Measurements from ENCODE around the gene ZBTB39.

ZBTB39 gene

GRCh38 chr12:56951582-56952339, 54.6 kb downstream of the ZBTB39 start:
- no peak for DNase-seq (ENCODE audit: low read depth)
- TF ChIP-seq, protein P1, sequence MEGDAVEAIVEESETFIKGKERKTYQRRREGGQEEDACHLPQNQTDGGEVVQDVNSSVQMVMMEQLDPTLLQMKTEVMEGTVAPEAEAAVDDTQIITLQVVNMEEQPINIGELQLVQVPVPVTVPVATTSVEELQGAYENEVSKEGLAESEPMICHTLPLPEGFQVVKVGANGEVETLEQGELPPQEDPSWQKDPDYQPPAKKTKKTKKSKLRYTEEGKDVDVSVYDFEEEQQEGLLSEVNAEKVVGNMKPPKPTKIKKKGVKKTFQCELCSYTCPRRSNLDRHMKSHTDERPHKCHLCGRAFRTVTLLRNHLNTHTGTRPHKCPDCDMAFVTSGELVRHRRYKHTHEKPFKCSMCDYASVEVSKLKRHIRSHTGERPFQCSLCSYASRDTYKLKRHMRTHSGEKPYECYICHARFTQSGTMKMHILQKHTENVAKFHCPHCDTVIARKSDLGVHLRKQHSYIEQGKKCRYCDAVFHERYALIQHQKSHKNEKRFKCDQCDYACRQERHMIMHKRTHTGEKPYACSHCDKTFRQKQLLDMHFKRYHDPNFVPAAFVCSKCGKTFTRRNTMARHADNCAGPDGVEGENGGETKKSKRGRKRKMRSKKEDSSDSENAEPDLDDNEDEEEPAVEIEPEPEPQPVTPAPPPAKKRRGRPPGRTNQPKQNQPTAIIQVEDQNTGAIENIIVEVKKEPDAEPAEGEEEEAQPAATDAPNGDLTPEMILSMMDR (IDR thresholded peaks at IDR 0.05; ENCODE audit: low read depth, low read length, missing control alignments): no peak
- in situ Hi-C loops (cut with HindIII; ENCODE audit: low sequenced_read_pairs): no loop called here
- H3K4me3 ChIP-seq (ENCODE audit: low read depth, low read length): no peak overlapping the region

DNA sequence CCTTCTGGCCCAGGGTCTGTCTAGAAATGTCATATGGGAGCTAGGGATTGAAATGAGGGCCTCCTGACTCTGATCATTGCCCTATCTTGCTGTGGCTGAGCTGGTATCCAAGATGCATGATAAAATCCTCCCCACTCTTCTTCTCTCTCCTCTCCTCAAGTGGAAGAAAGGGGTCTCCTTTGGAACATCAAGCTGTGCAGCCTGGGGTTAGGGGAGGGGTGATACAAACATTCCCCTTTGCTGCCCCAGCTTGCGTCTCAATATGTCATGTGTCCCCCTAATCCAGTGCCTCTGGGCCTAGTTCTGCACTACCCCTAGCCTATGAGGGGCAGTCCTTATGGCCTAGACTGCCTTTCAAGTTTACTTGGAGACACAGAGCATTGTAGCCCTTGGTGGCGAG, 57.5 kb downstream of the ZBTB39 start:
- H3K4me3 ChIP-seq (ENCODE audit: low read depth, low read length): no peak overlapping the region
- TF ChIP-seq, protein P1 (IDR thresholded peaks at IDR 0.05; ENCODE audit: low read depth, low read length, missing control alignments): no peak
- DNase-seq (ENCODE audit: low read depth): no peak
- in situ Hi-C loops (cut with HindIII; ENCODE audit: low sequenced_read_pairs): no loop called here
